Gastrocnemius medialis (tissue), 4 donors: ENCODE measurements around the gene AMY1C. TPM values are rescaled to one million over a fixed set of nuclear protein-coding genes. Genes with fewer than 3 reads are reported as not detected.
"Not testable (repeated sequence)": the region's sequence is repeated elsewhere in the genome, so short reads cannot be mapped to it uniquely, and the experiment has no call there.

ENCODE experiments used
- ATAC-seq, 2 donors: fragments of 150-250 bp; one replicate each; pipeline ENCODE4 v1.9.1; 2016
- DNase-seq, 2 donors: peaks; one replicate each; pipeline ENCODE4 v3.0.0-alpha.2; 2019
- H3K27ac ChIP-seq, 4 donors: fragments of 200-600 bp; sonication (generic); 1 replicate in 1 of 4; 2 replicates in 3 of 4; pipeline ENCODE4 v1.5.1; 2016 to 2018; ENCODE audit warnings: mild to moderate bottlenecking in 2 of 4, moderate library complexity in 1 of 4
- H3K27me3 ChIP-seq, 3 donors: fragments of 200-600 bp; sonication (generic) in 2 of 3; 1 replicate in 1 of 3; 2 replicates in 2 of 3; pipeline versions ENCODE4 v1.5.1 to v1.6.0; 2016 to 2019; ENCODE audit warnings: mild to moderate bottlenecking in 1 of 3, moderate library complexity in 1 of 3
- H3K36me3 ChIP-seq, 2 donors: fragments of 200-600 bp; sonication (generic) in 1 of 2; one replicate each; pipeline ENCODE4 v1.5.1; 2017 to 2018
- H3K4me1 ChIP-seq, 2 donors: fragments of 200-600 bp; sonication (generic) in 1 of 2; one replicate each; pipeline ENCODE4 v1.5.1; 2016 to 2017; ENCODE audit warnings: mild to moderate bottlenecking in 2 of 2
- H3K4me3 ChIP-seq, 4 donors: fragments of 200-600 bp; sonication (generic) in 3 of 4; 1 replicate in 1 of 4; 2 replicates in 3 of 4; pipeline ENCODE4 v1.5.1; 2016 to 2019; ENCODE audit warnings: mild to moderate bottlenecking in 2 of 4
- H3K9me3 ChIP-seq, 3 donors: fragments of 200-600 bp; sonication (generic) in 2 of 3; 1 replicate in 1 of 3; 2 replicates in 2 of 3; pipeline ENCODE4 v1.5.1; 2016 to 2019
- in situ Hi-C, 4 donors: fragments of 200-750 bp; cut with MboI; loops; one replicate each; pipeline versions ENCODE4 v1.15.0 to v1.8.0; 2017; ENCODE audit warnings: low sequenced_read_pairs in 4 of 4
- intact Hi-C: fragments of 100-400 bp; cut with DNase I; formaldehyde crosslinking; loops from one replicate; pipeline ENCODE4 v1.15.1; 2023; ENCODE audit warnings: low total_unique reads
- total RNA-seq, 4 donors: library from RNA; depleted of rRNA; stranded (reverse); fragments of >200 nt; gene quantifications; one replicate each; pipeline versions ENCODE4 v1.1.0 to v1.2.3, GENCODE V29; 2016

The AMY1C gene
- total RNA-seq, result not detected

- H3K27ac ChIP-seq, H3K36me3 ChIP-seq, H3K4me1 ChIP-seq, ATAC-seq, H3K27me3 ChIP-seq, in situ Hi-C loops, DNase-seq, intact Hi-C loops, H3K9me3 ChIP-seq, H3K4me3 ChIP-seq: not testable (repeated sequence)
These were observed at the start of gene AMY1C for GRCh38 chr1:103749598-103749997. AMY1C (plus strand) TSS chr1:103749898; CDS start chr1:103750470, 572 bp downstream.

- H3K4me1 ChIP-seq, H3K9me3 ChIP-seq, H3K4me3 ChIP-seq, H3K27ac ChIP-seq, H3K27me3 ChIP-seq, ATAC-seq, intact Hi-C loops, H3K36me3 ChIP-seq, DNase-seq, in situ Hi-C loops: not testable (repeated sequence)
These were observed 49.0 kb upstream of the AMY1C start for GRCh38 chr1:103700669-103701068.

DNA sequence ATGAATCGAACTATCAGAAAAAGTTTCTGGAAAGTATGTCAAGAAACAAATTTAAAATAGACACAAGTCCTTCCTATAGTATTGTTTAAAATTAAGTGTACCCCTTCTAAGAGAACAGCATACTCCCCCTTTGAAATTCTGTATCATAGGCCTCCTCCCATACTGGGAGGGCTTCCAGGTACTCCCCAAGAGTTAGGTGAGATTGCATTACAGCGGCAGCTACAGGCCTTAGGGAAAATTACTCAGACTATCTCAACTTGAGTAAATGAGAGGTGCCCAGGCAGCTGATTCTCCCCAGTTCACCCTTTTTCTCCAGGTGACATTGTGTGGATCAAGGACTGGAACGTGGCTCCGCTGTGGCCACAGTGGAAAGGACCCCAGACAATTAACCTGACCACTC is 48.4 kb upstream of the AMY1C start:
- H3K36me3 ChIP-seq, H3K4me1 ChIP-seq, H3K9me3 ChIP-seq, DNase-seq, ATAC-seq, H3K27me3 ChIP-seq, in situ Hi-C loops, H3K4me3 ChIP-seq, intact Hi-C loops, H3K27ac ChIP-seq: not testable (repeated sequence)

DNA sequence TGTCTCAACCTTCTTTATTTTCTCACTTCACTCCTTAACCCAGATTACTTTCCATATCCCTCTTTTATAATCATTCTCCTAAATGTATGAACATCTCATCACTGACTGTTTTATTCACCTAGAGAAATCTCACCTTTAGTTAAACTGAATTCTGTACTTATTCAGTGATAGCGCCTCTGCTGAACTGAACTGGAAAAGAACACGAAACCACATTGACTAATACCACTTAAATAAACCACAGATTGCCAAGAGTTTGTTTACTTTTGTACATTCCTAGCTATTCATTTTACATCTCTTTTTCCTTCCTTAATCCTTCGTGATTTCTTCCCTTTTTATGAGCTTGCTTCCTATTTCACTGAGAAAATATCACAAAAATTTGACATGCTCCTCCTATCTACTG is 42.0 kb upstream of the AMY1C start:
- H3K4me3 ChIP-seq, H3K36me3 ChIP-seq, intact Hi-C loops, H3K4me1 ChIP-seq, H3K9me3 ChIP-seq, DNase-seq, in situ Hi-C loops, H3K27ac ChIP-seq, ATAC-seq, H3K27me3 ChIP-seq: not testable (repeated sequence)

DNA sequence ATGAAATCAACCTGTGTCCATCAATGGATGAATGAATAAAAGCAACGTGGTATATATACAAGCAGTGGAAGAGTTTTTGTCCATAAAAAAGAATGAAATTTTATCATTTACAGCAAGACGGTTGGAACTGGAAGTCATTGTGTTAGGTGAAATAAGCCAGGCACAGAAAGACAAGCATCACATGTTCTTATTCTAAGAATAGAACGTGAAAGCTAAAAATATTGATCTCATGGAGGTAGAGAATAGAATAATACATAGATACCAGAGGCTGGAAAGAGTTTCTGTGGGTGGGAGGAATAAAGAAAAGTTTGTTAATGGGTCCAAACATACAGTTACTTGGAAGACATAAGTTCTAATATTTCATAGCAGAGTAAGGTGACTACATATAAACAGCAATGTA is 39.3 kb upstream of the AMY1C start:
- H3K4me3 ChIP-seq, H3K9me3 ChIP-seq, in situ Hi-C loops, H3K27ac ChIP-seq, intact Hi-C loops, H3K27me3 ChIP-seq, H3K36me3 ChIP-seq, H3K4me1 ChIP-seq, ATAC-seq, DNase-seq: not testable (repeated sequence)

DNA sequence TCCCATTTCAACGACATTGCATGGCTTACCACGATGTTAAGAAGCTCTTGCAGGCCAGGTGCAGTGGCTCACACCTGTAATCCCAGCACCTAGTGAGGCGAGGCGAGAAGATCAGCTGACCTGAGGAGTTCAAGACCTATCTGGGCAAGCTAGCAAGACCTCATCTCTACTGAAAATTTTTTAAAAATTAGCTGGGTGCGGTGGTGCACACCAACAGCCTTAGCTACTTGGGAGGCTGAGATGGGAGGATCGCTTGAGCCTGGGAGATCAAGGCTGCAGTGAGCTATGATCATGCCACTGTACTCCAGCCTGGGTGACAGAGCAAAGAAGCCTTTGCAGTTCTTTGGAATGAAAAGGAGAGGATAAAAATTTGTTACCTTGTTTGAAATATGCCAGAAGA is 32.3 kb upstream of the AMY1C start:
- H3K4me1 ChIP-seq, H3K4me3 ChIP-seq, intact Hi-C loops, H3K27me3 ChIP-seq, H3K9me3 ChIP-seq, H3K27ac ChIP-seq, DNase-seq, H3K36me3 ChIP-seq, ATAC-seq, in situ Hi-C loops: not testable (repeated sequence)

- ATAC-seq, H3K4me3 ChIP-seq, H3K9me3 ChIP-seq, in situ Hi-C loops, H3K27ac ChIP-seq, intact Hi-C loops, DNase-seq, H3K27me3 ChIP-seq, H3K4me1 ChIP-seq, H3K36me3 ChIP-seq: not testable (repeated sequence)
These were observed 28.2 kb upstream of the AMY1C start for GRCh38 chr1:103721473-103721872.

GRCh38 chr1:103735334-103735733 is 14.4 kb upstream of the AMY1C start:
- H3K27me3 ChIP-seq, ATAC-seq, intact Hi-C loops, in situ Hi-C loops, H3K9me3 ChIP-seq, H3K27ac ChIP-seq, H3K36me3 ChIP-seq, H3K4me3 ChIP-seq, DNase-seq, H3K4me1 ChIP-seq: not testable (repeated sequence)

DNA sequence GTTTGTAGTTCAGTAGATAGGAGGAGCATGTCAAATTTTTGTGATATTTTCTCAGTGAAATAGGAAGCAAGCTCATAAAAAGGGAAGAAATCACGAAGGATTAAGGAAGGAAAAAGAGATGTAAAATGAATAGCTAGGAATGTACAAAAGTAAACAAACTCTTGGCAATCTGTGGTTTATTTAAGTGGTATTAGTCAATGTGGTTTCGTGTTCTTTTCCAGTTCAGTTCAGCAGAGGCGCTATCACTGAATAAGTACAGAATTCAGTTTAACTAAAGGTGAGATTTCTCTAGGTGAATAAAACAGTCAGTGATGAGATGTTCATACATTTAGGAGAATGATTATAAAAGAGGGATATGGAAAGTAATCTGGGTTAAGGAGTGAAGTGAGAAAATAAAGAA is 11.7 kb upstream of the AMY1C start:
- intact Hi-C loops, H3K4me1 ChIP-seq, ATAC-seq, H3K4me3 ChIP-seq, H3K27ac ChIP-seq, DNase-seq, H3K36me3 ChIP-seq, in situ Hi-C loops, H3K9me3 ChIP-seq, H3K27me3 ChIP-seq: not testable (repeated sequence)

DNA sequence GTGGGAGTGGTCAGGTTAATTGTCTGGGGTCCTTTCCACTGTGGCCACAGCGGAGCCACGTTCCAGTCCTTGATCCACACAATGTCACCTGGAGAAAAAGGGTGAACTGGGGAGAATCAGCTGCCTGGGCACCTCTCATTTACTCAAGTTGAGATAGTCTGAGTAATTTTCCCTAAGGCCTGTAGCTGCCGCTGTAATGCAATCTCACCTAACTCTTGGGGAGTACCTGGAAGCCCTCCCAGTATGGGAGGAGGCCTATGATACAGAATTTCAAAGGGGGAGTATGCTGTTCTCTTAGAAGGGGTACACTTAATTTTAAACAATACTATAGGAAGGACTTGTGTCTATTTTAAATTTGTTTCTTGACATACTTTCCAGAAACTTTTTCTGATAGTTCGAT is 5.2 kb upstream of the AMY1C start:
- H3K9me3 ChIP-seq, in situ Hi-C loops, H3K4me3 ChIP-seq, H3K27ac ChIP-seq, H3K27me3 ChIP-seq, H3K36me3 ChIP-seq, intact Hi-C loops, ATAC-seq, DNase-seq, H3K4me1 ChIP-seq: not testable (repeated sequence)

DNA sequence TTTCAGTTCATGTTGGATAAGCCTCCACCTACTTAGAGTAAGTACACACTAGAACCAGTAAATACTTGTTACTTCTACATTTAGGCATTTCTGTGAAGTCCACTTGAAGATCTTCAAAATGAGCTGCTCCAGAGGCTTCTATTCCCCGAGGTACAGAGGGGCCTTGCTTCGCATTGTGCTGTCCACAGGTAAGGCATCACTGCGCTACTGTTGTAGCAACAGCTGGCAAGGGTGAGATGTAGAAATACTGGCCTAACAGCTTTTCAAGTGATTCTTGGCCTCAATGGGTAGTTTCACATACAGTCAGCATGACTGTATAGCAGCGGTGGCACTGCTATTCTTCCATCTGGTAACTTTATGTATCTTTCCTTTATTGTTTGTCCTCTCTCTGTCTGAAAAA is 4.7 kb upstream of the AMY1C start:
- H3K4me3 ChIP-seq, intact Hi-C loops, ATAC-seq, in situ Hi-C loops, H3K27me3 ChIP-seq, H3K9me3 ChIP-seq, DNase-seq, H3K27ac ChIP-seq, H3K36me3 ChIP-seq, H3K4me1 ChIP-seq: not testable (repeated sequence)

- H3K4me1 ChIP-seq, H3K9me3 ChIP-seq, H3K27ac ChIP-seq, H3K36me3 ChIP-seq, intact Hi-C loops, DNase-seq, H3K27me3 ChIP-seq, H3K4me3 ChIP-seq, in situ Hi-C loops, ATAC-seq: not testable (repeated sequence)
These were observed 1.4 kb upstream of the AMY1C start for GRCh38 chr1:103748273-103748672.
